HG02588 (cell line): Measurements from ENCODE around the gene UBR3.
"Not testable (repeated sequence)": the region's sequence is repeated elsewhere in the genome, so short reads cannot be mapped to it uniquely, and the experiment has no call there.

Source experiments
- ATAC-seq: cut with Tn5 transposase; IDR thresholded peaks from one replicate; pipeline ENCODE4 v1.9.1; 2021; ENCODE audit warnings: mild to moderate bottlenecking, moderate library complexity; ENCODE audit not compliant: unreplicated experiment

Gene UBR3

DNA sequence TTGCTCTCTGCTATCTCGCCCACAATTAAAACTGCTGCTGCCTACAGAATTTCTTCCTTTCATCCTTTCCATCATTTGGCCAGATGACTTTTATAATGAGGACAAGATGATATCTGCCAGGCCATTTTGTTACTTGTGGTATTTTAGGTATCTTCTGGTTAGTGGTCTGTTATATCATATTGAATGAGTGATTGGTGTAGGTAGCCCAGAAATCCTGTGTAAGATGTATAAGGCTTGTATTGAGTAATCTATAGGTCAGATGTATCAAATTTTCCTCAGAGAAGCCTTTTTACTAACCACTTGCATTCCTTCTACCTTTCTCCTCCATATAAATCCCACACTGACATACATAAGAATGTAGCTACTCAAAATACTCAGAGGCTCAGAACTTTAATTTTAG is 118.3 kb downstream of the UBR3 start:
- ATAC-seq: no peak

DNA sequence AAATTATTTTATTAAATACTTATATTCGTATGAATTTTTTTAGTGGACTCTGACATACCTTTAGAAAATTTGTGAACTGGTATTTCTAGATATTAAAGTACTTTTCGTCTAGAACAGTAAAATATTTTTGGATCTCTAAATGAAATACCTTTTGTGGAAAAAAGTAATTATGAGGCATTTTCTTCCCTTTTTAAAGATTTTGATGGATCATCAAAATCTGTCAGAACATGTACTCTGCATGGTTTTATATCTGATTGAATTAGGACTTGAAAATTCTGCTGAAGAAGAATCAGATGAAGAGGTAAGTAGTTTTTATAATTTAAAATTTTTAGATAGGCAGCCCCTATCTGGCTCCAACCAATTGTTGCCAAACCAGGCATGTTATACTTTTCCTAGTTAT is 118.8 kb downstream of the UBR3 start:
- no peak for ATAC-seq

DNA sequence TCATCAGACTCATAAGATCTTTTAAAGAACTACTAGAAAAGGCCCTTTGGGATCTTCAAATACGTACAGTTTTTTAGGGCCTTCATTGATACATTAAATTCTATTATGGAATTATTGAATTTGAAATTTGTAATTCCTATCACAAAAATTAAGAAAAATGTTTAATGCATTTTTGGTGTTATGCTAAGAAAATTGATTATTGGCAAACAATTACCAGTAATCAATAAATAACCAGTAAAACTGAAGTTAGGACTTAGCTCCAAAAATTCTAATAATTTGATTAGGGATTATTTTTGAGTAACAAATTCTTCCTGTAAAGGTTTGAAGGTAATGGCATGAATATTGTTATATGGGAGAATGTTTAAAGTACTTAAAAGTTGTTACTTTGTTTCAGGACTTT is 119.3 kb downstream of the UBR3 start:
- no peak for ATAC-seq

DNA sequence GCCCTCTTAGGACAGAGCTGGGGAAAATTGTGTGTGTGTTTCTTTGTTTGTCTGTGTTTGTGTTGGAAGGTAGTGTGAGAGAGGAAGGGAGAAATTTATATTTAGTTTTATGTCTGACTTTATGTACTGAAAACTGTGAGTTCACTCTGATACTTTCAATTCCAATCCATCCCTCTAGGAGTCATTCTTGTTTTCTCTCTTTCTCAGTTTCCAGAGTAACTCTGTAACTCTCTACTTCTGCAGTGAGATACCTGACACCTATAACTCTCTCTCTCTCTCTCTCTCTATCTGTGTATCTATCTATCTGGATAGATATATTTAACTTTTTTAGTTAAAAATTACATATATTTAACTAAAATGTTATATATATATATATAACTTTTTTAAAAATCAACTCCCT is 128.7 kb downstream of the UBR3 start:
- no peak for ATAC-seq

DNA sequence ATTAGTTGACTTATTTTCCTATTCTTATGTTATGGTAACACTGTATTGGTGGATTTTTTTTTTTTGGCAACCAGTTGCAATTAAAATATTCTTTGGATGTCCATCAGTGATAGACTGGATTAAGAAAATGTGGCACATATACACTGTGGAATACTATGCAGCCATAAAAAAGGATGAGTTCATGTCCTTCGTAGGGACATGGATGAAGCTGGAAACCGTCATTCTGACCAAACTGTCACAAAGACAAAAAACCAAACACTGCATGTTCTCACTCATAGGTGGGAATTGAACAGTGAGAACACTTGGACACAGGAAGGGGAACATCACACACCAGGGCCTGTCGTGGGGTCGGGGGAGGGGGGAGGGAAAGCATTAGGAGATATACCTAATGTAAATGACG is 130.0 kb downstream of the UBR3 start:
- not testable (repeated sequence) for ATAC-seq

DNA sequence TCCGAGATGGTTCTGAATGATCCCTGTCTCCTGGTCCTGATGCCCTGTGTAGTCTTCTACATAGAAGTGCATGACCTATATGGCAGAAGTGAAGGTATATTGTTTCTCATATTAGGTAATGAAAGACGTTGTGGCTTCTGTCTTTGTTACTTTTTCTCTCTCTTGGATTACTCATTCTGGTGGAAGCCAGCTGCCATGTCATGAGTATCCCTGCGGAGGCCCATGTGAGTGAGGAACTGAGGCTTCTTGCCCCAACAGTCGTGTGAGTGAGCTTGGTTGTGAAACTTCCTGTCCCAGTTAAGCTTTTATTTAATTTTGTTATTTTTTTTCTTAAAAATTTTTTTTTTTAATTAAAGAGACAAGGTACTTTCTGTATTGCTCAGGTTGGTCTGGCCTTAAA is 134.7 kb downstream of the UBR3 start:
- no peak for ATAC-seq

DNA sequence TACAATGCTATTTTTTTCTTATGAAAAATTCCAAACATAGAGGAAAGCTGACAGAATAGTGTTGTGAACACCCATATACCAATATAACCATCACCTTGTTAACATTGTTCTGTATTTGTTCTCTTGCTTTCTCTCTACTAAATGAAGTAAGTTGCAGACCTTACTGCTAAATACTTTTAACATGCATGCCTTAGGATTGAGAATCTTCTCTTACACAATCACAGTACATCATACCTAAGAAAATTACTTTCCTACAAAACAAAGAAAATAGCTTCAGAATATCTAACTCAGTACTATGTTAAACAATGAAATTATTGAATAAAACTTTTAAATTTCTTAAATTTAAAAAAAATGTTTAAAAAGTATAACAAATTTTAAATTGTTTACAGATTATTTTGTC is 136.5 kb downstream of the UBR3 start:
- no peak for ATAC-seq

DNA sequence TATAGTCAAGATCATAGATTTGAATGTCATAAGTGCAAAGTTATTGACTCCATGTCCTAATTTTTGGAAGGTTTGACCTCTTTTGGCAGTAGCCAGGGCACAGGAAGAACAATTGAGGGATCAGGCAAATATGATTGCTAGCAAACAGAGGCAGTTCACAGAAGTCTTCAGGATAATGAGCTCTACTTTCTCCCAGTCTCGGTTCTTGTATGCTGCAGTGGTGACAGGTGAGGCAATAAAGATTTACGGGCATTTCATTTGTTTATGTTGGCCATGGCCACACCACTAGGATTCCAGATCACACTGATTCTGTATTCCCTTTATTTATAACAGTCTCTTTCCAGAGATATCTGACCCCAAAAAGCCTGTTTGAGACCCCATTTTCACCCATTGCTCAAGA is 137.5 kb downstream of the UBR3 start:
- ATAC-seq: no peak

DNA sequence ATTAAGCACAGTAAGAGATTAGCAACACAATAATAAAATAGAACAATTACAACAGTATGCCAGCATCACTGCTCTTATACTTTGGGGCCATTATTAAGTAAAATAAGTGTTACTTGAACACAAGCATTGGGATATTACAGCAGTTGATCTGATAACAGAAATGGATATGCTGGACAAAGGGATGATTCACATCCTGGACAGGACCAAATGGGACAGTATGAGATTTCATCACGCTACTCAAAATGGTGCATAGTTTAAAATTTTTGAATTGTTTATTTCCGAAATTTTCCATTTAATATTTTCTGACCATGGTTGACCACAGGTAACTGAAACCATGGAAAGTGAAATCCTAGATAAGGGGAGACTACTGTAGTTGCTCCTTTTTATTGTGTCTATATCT is 138.2 kb downstream of the UBR3 start:
- ATAC-seq: no peak

DNA sequence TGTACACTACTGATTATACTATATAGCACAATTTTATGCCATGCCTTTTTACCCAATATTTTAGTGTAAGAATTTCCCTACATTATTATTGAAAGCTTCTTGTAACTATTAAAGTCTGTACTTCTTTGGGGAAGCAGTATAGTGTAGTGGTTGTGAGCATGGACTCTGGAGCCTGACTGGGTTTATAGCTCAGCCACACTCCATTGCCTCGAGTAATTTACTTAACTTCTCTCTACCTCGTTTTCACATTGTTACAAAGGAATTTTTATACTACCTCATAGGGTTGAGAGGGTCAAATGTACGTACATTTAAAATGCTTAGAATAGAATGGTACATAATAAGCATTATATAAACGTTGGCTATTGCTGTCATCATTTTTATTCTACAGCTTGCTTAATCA is 139.2 kb downstream of the UBR3 start:
- ATAC-seq: no peak

DNA sequence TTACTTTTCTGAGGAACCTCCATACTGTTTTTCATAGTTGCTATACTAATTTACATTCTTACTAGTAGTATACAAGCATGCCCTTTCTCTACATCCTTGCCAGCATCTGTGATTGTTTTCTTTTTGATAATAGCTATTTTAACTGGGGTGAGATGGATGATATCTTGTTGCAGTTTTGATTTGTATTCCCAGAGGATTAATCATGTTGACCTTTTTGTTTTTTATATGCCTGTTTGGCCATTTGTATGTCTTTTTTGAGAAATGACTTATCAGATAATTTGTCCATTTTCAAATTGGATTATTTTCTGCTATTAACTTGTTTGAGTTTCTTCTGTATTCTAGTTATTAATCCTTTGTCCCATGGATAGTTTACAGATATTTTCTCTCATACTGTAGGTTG is 141.5 kb downstream of the UBR3 start:
- ATAC-seq: no peak

DNA sequence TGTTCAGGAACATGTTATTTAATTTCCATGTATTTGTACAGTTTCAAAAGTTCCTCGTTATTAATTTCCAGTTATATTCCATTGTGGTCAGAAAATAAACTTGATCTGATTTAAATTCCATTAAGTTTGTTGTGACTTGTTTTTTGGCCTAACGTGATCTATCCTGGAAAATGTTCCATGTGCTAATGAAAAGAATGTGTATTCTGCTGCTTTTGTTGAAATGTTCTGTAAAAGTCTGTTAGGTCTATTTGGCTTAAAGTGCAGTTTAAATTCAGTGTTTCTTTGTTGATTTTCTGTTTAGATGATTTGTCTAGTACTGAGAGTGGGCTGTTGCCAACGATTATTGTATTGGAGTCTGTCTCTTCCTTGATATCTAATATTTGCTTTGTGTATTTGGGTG is 148.0 kb downstream of the UBR3 start:
- ATAC-seq: no peak

DNA sequence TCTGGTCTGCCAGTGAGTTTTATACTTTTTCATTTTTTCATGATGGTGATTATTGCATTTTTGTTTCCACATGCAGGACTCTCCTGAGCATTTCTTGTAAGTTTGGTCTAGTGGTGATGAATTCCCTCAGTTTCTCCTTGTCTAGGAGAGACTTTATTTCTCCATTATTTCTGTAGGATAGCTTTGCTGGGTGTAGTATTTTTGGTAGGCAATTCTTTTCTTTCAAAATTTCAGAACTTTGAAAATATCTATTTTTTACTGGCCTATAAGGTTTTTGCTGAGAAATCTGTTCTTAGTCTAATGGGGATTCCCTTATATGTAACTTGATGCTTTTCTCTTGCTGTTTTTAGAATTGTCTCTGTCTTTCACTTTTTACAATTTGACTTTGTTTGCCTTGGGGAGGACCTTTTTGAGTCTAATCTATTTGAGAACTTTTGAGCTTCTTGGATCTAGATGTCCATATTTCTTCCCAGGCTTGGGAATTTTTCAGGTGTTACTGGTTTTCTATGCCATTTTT is 149.1 kb downstream of the UBR3 start:
- no peak for ATAC-seq

DNA sequence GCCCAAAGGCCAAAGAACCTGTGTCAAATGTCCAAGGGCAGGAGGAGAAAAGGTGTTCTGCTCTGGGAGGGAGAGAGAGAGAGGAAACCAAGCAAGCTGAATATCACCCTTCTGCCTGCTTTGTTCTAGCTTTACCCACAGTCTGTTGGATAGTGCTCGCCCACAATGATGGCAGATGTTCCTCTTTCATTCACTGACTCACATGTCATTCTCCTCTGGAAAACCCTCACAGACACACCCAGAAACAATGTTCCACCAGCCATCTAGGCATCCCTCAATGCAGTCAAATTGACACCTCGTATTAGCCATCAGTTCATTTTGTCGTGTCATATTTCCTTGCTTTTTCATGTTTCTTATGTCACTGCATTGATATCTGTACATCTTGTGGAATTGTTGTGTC is 150.3 kb downstream of the UBR3 start:
- ATAC-seq: no peak

DNA sequence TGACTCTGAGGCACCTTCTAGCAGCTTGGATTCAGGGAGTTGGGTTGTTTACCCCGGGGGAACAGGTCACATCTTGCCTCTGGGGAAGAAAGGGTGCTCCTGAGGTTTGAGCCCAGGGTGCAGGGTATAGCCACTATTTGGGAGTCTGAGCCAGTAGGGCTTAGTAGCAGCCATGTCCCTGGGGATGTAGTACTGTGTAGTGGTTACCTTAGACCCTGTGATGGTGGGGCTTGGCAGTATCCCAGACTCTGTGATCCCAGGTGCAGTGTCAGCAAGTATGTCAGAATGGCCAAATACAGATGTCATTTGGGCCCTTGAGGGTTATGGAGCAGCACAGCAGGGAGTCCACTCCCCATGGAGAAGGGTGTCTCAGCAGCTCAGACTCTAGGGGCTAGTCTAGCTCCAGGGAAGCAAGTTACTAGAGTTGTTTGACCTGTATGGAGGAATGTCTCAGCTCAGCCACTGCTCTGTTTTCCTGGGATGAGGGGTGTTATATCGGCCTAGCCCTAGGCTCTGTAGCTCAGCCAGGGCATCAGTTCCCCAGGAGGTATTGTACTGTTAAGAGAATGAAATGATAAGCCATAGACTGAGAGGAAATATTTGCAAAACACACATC is 151.3 kb downstream of the UBR3 start:
- no peak for ATAC-seq

DNA sequence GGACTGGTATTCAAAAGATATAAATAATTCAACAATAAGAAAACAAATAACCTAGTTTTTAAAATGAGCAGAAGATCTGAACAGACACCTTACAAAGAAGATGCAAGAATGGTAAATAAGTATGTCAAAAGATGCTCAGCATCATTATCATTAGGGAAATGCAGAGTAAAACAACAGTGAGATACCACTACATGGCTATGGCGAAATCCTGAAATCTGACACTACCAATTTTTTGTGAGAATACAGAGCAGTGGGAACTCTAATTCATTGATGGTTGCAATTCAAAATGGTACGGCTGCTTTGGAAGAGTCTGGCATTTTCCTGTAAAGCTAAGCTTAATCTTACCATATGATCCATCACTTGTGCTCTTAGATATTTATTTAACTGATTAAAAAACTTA is 151.8 kb downstream of the UBR3 start:
- ATAC-seq: no peak

DNA sequence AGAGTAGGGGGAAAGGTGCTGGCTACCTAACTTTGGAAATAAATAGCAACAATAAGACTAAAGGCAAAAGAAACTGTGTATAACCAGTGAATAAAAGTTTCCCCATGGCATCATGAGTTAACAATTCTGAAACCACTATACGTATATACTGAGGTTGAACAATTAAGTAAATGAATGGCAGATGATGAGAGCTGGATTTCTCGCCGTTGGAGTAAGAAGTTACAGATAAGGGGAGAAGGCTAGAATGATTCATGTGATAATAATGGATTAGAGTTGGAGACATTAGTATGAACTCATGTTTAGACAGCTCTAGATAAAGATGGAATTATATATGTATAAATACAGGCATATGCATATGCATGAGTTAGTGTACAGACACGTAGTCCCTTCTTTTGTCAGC is 152.7 kb downstream of the UBR3 start:
- ATAC-seq: no peak

DNA sequence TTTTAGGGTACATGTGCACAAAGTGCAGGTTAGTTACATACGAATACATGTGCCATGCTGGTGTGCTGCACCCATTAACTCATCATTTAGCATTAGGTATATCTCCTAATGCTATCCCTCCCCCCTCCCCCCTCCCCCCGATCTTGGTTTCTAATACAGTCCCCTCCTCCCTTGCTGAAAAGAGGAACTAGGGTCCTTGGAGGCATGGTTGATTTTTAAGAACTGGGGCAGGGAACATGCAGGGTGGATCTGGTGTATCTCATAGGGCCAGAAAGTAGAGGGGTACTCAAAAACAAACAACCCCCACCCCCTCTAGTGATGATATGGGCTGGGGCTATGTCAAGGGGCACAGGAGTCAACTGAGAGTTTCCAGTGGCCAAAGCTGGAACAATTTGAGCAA is 153.4 kb downstream of the UBR3 start:
- no peak for ATAC-seq

DNA sequence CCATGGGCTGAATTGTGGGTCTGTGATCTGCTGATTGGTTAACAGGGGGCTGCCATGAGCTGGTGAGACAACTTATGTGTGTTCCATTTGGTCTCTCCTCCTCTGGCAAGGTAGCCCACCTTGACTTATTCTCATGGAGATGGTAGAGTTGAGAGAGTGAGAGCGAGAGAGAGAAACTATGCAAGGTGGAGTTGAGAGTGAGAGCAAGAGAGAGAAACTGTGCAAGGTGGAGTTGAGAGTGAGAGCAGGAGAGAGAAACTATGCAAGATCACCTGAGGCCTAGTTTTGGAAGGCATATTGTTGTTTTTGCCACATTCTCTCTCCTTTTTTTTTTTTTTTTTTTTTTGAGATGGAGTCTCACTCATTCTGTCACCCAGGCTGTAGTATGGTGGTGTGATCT is 155.7 kb downstream of the UBR3 start:
- no peak for ATAC-seq

DNA sequence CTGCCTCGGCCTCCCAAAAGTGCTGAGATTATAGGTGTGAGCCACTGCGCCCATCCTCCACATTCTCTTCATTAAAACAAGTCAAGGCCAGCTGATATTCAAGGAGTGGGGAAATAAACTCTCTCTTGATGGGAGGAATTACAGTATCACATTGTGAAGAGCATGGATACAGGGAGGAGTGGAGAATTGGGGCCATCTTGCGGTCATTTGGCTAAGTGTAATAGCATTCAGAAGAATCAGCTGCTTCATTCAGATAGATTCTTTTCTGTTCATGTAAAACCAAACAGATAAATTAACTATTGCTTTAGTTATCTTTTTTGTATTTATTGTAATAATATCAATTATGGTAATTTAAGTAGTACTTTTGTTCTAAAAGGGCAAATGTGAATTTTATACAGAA is 156.3 kb downstream of the UBR3 start:
- ATAC-seq: no peak

DNA sequence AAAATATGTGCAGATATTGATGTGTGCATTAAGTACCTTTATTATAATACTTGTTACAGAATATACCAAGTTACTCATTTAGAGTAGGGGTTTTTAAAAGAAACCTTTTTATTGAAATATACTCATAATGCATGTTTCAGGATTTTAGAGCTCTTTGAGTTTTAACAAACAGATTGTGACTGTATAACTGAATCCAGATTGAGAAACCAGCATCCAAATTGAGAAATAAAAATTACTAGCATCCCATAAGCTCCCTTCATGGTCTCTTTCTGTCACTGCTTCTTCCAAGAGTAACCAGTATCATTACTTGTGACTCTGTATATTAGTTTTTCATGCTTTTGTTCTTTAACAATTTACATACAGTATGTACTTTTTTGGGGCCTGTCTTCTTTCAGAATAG is 156.9 kb downstream of the UBR3 start:
- no peak for ATAC-seq

DNA sequence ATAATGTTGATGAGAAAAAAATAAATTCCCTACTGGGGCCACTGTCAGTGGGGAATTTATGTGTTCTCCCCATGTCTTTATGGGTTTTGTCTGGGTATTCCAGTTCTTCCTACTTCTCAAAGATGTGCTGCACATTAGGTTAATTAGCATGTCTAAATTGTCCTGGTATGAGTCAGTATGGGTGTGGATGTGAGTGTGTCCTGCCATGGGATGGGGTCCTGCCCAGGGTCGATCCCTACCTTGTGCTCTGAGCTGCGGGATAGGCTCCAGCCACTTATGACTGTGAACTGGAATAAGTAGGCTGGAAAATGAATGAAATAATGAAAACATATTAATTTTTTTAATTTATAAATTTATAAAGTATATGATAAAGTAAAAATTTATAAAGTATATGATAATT is 167.5 kb downstream of the UBR3 start:
- ATAC-seq: no peak

DNA sequence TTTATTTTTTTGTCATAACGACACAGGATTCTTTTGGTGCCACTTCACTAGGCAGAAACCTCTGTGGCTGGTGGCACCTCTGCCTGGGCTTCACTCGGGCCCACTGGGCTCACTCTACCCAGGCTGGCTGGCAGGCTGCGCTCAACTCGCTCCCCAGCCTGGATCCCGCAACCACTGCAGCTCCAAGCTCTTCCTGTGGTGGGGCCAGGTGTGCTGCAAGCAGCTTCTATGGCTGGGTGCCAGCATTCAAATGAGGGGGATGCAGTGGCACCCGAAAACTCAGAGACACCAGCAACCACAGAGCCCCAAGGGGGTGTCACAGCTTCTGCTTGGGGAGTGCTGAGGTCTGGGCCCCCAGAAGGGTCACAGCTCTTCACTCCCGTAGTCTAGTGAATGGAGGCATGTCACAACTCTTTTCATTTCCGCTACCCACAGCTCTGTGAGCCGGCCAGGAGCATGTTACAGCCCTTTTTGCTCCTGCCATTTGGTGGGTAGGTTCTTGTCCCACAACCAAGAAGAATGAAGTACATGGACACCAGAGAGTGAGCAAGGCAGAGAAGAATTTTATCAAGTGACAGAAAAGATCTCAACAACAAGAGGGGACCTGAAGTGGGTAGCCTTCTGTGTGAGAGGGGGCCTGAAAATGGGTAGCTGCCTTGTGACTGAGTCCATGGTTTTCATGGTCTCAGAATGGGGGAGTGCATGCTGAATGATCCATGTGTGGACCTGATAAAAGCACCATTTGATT is 170.1 kb downstream of the UBR3 start:
- no peak for ATAC-seq
